ENCODE results near the gene DIABLO.

The DIABLO gene

GRCh38 chr12:122208073-122208820, 17.6 kb downstream of the DIABLO start:
- no peak for TF ChIP-seq CTCF (conservative IDR thresholded peaks at IDR 0.05; ENCODE audit: low read depth, low read length)
- H3K4me3 ChIP-seq (ENCODE audit: low read length), result no peak overlapping the region
- no peak for DNase-seq (ENCODE audit: low read depth)

GRCh38 chr12:122207391-122207790, 18.5 kb downstream of the DIABLO start:
- no peak for DNase-seq (ENCODE audit: low read depth)
- TF ChIP-seq CTCF (conservative IDR thresholded peaks at IDR 0.05; ENCODE audit: low read depth, low read length), result no peak
- H3K4me3 ChIP-seq (ENCODE audit: low read length), result no peak overlapping the region

- no peak for DNase-seq (ENCODE audit: low read depth)
- no peak overlapping the region for H3K4me3 ChIP-seq (ENCODE audit: low read length)
- TF ChIP-seq CTCF (conservative IDR thresholded peaks at IDR 0.05; ENCODE audit: low read depth, low read length), result no peak
Observed at GRCh38 chr12:122206976-122207375, 18.9 kb downstream of the DIABLO start.

- H3K4me3 ChIP-seq (ENCODE audit: low read length), result no peak overlapping the region
- no peak for TF ChIP-seq CTCF (conservative IDR thresholded peaks at IDR 0.05; ENCODE audit: low read depth, low read length)
- DNase-seq (ENCODE audit: low read depth), result no peak
Observed at GRCh38 chr12:122206111-122206881, 19.6 kb downstream of the DIABLO start.

- DNase-seq (ENCODE audit: low read depth), result no peak
- no peak for TF ChIP-seq CTCF (conservative IDR thresholded peaks at IDR 0.05; ENCODE audit: low read depth, low read length)
- no peak overlapping the region for H3K4me3 ChIP-seq (ENCODE audit: low read length)
Observed at GRCh38 chr12:122205053-122205925, 20.6 kb downstream of the DIABLO start.

- no peak for DNase-seq (ENCODE audit: low read depth)
- peak overlapping the region; percentile 10 for H3K4me3 ChIP-seq (ENCODE audit: low read length)
- TF ChIP-seq CTCF (conservative IDR thresholded peaks at IDR 0.05; ENCODE audit: low read depth, low read length), result no peak
Observed at GRCh38 chr12:122204167-122205052, 21.4 kb downstream of the DIABLO start.

Data from retinal pigment epithelial cell (primary cell).